SU-DHL-6 (cell line): ENCODE data around the gene TBC1D21.

Experiments used
- EZH2phosphoT487 ChIP-seq: fragments of 200-600 bp; sonication (generic), shearing (Covaris generic); conservative IDR thresholded peaks from 2 replicates; pipeline ENCODE4 v1.6.1; 2018; ENCODE audit warnings: mild to moderate bottlenecking, antibody characterized with exemption, low read length, moderate library complexity, mixed read lengths
- TF ChIP-seq, protein P1 (sequence below): fragments of 200-600 bp; sonication (generic); IDR thresholded peaks from one replicate; pipeline ENCODE4 v1.5.1; 2017; ENCODE audit warnings: antibody characterized with exemption, mild to moderate bottlenecking, low read length, moderate library complexity; ENCODE audit not compliant: insufficient read depth, poor library complexity, severe bottlenecking

DNA sequence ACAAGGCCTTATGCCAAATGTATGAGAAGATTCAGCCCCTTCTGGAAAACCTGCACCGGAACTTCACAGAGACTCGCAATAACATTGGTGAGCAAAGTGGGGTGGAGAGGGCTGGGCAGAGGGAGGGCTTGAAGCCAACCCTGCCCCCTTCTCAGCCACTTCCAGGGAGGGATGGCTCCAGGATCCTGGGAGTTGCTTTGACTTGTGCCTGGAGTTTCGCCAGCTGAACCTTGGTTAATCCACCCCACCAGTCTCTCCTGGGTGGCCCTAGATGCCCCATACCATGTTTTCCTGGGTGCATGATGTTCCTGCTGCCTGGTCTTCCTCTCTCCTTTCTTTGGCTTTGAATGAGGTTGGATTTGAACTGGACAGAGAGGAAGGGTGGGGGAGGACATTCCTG lies 10.8 kb downstream of the TBC1D21 start:
- TF ChIP-seq, protein P1, sequence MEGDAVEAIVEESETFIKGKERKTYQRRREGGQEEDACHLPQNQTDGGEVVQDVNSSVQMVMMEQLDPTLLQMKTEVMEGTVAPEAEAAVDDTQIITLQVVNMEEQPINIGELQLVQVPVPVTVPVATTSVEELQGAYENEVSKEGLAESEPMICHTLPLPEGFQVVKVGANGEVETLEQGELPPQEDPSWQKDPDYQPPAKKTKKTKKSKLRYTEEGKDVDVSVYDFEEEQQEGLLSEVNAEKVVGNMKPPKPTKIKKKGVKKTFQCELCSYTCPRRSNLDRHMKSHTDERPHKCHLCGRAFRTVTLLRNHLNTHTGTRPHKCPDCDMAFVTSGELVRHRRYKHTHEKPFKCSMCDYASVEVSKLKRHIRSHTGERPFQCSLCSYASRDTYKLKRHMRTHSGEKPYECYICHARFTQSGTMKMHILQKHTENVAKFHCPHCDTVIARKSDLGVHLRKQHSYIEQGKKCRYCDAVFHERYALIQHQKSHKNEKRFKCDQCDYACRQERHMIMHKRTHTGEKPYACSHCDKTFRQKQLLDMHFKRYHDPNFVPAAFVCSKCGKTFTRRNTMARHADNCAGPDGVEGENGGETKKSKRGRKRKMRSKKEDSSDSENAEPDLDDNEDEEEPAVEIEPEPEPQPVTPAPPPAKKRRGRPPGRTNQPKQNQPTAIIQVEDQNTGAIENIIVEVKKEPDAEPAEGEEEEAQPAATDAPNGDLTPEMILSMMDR, result no peak
- no peak for TF ChIP-seq EZH2phosphoT487
